SIG-M5 treated with dmso at 0.1 percent for 504 hours (cell line): Measurements from ENCODE around the gene RBMS1.
"Not testable (repeated sequence)": the region's sequence is repeated elsewhere in the genome, so short reads cannot be mapped to it uniquely, and the experiment has no call there.

Source experiments
- DNase-seq: peaks from one replicate; lab custom pipeline; 2025; ENCODE audit not compliant: unreplicated experiment; lab: John Stamatoyannopoulos, UW

RBMS1 gene

DNA sequence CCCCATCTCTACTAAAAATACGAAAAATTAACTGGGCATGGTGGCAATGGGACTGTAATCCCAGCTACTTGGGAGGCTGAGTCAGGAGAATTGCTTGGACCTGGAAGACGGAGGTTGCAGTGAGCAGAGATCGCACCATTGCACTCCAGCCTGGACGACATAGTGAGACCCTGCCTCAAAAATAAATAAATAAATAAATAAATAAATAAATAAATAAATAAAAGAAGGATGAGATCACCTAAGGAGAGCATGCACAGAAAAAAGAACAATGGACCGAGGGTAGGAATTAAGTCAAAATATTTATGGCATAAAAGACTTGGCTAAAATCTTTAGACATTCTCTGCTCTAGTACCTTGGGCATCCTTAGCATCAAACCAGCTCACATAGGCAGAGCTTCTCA, 8.9 kb upstream of the RBMS1 start:
- DNase-seq: no peak

DNA sequence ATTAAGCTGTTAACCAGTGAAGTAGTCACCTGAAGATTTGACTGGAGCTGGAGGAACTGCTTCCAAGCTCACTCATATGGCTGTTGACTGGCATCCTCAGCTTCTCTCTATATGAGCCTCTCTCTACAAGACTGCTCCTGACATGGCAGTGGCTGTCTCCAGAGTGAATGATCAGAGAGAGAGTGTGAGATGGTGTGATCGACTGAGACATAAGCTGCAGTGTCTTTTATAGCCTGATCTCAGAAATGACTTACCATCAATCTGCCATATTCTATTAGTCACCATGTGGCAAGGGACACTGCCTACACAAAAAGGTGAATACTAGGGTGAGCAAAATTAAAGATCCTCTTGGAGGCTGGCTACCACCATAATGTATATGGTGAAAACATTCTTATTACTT, 7.8 kb upstream of the RBMS1 start:
- DNase-seq: no peak

DNA sequence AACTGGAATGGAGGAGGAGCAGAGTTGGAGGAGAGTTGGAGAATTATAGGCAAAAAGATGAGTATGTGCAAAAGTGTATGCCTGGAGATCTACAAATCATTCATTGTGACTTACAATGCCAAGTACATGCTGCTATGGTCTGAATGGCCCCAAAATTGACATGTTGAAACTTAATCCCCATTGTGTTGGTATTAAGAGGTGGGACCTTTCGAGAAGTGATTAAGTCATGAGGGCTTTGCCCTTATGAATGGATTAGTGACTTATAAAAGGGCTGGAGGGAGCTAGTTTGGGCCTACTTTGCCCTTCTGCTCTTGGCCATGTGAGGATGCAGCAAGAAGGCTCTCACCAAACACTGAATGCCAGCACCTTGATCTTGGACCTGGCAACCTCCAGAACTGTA, 6.3 kb upstream of the RBMS1 start:
- no peak for DNase-seq

DNA sequence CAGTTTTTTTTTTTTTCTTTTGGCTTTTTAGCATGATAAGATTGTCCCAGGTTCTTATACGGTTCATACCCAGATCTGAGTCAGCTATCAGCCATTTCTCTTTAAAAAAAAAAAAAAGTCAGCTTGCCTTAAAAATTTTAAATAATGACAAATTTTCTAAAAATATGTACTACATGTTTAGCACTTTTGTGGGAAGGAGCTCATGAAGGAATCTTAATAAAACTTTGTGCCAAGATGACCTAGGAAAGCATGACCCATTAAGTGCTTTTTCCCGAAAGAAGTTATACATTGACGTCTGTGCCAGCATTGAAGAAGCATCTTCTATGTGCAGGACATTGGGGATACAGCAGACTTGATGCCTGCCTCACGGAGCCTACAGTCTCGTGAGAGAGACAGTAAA, 4.5 kb upstream of the RBMS1 start:
- DNase-seq: no peak

DNA sequence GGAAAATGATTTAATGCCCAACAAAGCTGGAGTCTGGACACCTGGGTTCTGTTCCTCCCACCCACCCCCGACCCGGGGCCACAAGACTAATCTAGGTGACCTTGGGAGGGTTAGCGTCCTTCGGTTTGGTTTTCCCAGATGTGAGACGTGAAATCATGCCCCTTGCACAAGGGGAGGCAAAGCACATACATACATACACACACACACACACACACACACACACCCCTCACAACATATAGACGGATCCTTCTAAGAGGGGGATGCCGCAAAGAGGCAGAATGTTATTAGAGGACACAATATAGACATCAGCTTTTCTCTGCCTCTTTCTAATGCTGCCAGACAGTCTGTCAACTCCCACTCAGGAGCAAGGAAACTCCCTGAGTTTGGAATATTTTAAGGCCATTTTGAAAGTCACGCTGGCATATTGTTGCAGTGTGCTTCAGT, 616 bp upstream of the RBMS1 start:
- DNase-seq: no peak

DNA sequence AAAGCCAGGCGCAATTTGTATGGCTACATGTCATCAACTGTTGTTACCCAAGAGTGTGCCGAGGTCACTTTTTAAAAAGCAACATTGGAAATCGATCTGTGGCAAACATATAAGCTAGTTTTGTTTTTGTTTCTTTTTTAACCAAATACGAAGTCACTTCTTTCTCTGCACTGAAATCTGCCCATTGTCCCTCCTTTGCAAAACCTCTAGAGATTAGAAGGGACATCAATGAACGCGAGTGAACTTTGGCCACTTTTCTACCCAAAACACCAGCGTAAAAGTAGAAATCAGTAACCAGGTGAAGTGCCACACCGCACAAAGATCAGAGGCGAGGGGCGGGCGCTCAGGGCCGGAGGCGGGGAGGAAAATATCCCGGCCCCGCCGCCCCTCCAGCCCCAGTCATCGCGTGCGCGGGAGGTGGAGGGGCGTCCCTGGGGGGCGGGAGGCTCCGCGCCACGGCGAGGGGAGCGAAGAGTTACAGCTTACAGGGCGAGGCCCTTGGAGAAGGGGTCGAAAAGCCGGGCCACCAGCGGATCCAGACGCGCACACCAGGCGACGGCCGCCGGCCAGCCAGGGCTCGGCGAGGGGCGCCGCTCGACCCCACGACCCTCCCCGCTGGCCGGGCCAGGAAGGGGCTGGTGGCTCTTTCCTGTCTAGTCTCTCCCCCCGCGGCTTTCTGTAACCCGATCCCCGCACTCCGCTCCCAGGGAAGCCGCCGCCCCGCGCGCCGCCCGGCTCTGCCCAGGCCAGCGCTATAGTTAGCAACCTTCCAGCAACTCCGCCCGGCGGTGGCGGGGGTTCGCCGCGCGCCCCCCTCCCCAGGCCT, 993 bp downstream of the RBMS1 start:
- DNase-seq: no peak

DNA sequence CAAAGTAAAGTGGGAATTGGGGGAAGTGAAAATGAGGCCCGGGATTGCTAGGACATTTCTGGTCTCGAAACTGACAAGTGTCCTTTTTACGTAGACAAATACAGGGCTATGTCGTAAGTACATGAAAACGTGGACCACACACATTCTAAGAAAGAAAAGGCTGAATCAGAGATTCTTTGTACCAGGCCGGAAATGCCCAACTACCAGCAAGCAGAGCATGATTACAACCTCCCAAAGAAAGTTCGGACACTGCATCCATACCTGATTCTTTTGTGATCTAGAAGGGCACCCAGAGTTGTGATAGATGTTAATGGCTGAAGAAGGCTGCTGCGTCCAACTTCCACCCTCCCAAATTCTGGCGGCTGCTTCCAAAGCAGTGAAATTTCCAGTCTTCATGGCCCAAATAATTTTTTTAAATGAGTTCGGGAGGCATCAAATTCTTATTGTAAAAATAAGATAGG, 1.7 kb downstream of the RBMS1 start:
- DNase-seq: peak; percentile 6

DNA sequence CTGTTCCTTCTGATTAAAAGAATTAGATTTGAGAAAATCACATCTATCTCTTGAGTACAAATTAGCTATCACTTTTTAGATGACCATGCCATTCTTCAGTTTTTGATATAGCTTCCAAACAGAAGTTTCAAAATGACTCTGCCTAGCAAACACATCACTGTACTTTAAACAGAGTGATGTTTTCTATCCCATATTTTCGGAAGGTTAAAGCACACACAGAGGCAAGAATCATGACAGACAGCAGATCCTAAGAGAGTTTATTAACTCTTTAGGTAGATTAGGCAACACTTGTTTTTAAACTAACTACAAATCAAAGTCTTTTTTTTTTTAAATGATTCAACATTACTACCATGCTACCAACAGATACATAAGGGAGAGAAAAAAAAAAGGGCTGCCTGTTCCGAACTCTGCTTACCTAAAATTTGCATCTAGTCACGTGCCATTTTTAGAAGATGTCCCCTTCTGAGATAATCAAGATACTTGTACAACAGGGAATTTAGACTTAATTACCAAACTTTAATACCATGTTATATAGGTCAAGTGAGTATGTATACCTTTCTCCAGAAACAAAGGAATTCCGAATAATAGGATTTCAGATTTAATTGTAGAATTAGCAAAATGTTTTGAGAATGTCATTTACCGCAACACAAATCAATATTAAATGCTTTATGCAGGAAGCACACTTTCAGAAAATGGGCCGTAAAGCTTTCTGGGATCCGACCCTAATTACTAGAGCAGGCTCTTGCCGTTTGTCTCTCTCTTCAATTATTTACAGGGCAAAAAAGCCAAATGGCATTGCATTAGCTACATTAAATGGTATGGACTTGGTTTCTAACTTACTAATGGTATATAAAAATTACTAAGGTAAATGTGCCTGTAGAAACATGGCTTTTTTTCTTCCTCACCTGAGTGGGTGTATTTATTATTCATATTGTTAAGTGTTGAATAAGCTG, 2.6 kb downstream of the RBMS1 start:
- DNase-seq: no peak

DNA sequence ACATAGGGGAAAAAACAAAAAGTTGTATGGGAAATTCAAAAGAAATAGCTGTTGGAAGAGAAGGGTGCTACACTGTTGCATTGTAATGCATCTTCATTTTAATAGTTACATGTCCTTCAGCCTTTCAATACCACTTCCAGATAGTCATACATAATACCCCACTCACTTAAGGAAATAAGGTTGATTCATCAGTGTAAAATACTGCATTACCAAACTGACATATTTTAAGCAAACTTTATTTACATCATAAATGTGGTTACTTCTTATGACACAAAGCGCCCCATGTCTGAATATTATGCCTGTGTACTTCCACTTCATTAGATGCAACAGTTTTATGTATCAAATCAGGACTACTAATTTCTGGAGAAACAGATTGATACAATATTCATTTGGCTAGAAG, 4.5 kb downstream of the RBMS1 start:
- no peak for DNase-seq

DNA sequence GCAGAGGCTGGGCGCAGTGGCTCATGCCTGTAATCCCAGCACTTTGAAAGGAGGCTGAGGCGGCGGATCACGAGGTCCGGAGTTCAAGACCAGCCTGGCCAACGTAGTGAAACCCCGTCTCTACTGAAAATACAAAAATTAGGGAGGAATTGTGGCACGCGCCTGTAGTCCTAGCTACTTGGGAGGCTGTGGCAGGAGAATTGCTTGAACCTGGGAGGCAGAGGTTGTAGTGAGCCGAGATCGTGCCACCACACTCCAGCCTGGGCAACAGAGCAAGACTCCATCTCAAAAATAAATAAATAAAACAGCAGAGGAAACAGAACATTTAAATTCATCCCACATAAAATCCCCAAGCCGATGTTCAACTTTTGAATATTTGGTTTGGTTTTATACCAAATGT, 5.3 kb downstream of the RBMS1 start:
- not testable (repeated sequence) for DNase-seq

DNA sequence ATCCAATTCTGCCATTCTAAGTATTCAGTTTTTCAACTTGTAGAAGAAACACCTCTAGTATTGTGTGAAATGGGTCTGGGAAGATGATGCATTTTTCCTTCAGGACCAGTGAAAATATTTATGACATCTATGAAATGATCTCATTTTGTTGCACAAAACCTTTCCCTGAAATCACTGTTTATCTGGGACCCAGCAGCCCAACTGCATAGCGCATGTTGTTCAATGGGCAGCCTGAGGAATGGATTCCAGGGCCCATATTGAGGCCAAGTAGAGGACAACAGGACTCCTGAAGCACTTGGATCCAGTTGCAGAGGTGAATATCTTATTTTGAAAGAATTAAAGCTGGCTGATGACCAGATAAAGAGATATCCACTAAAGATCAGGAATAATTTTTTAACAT, 7.3 kb downstream of the RBMS1 start:
- DNase-seq: no peak

DNA sequence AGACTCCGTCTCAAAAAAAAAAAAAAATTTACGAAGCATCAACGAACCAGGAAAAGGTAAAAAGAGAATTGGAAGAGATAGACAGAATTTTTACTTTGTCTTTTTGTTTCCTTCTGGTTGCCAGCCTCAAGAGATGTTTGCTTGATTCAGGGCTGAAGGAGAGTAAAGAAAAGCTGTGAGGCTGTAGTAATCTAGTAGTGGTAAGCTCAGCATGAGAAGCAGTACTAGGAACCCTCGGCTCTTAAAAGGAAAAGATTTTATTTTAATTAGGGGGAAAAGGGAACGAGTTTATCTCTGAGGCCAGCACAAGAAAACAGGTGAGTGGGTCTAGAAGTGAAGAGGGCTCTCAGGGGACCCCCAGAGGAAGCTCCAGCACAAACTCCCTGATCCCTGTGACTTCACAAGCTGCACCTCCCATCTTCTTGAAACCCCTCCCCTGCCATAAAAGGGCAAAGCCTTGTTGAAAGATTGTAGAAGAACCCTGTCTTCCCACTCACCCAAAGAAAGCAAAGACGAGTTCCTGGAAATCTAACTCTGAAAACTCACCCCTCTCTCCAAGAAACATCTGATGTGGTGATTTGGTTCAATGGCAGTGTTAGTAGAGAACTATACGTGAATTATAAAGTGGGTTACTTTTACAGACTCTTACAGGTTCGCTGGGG, 8.6 kb downstream of the RBMS1 start:
- no peak for DNase-seq

DNA sequence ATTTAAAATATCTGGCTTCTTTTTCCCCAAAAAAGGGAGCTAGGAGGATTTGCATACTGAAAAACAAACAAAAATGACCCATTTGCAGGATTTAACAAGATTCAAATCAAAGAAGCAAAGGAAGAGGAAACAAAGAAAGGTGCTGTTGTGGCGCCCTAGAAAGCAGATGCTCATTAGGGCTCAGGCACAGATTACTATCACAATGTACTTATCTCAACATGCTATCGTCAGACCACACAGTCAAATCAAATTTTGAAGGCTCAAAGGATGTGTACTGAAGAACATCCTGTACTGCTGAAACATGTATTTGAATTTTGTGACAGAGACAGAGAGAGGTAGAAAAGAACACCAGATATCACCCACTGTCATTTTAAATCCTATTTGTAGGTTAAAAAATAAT, 10.9 kb downstream of the RBMS1 start:
- DNase-seq: no peak

DNA sequence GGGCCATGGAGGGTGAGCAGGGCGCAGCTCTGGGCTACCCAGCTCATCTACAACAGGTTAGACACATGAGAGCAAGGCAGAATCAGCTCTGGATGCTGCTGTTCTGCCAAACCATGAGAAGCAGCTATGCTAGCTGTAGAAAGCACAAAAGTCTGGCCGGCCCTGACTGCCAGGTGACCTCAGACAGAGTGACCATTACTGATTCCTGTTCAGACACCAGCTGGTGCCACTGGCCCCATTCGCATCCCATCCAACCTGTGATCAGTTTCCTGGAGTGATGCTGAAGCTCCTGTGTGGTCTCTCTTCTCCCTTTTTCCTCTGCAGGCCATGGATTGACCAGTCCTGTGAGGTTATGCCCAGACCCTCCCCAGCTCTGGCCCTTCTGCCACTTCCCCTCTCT, 14.3 kb downstream of the RBMS1 start:
- DNase-seq: no peak

DNA sequence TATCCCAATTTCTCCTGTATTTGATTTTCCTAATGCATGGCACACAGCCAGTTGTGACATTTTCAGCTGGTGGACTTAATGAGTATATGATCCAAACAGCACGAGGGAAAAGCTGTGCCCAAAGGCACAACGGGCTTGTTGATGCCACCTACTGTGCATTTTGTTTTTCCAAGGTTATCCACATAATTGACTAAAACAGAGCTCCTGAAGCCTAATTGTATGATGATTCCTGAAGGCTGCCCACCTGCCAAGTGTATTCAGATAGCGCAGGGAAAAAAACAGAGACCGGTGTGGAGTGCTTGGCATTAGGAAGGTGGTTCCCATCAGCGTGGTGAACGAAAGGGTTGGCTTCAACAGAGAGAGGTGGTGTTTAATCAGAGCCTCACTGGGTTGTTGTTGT, 14.9 kb downstream of the RBMS1 start:
- no peak for DNase-seq

DNA sequence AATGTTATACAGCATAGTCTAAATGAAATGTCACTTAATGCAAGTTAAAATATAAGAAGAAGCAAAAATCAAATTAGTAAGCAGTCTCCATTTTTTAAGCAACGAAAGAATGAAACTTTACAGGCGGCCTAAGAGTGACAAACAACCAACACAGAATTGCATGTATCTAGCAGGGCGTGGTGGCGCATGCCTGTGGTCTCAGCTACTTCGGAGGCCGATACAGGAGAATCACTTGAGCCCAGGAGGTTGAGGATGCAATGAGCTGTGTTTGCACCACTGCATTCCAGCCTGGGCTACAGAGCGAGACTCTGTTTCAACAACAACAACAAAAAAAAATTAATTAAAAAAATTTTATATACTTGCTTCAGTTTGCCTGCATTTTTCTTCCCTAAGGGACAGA, 16.6 kb downstream of the RBMS1 start:
- DNase-seq: no peak

DNA sequence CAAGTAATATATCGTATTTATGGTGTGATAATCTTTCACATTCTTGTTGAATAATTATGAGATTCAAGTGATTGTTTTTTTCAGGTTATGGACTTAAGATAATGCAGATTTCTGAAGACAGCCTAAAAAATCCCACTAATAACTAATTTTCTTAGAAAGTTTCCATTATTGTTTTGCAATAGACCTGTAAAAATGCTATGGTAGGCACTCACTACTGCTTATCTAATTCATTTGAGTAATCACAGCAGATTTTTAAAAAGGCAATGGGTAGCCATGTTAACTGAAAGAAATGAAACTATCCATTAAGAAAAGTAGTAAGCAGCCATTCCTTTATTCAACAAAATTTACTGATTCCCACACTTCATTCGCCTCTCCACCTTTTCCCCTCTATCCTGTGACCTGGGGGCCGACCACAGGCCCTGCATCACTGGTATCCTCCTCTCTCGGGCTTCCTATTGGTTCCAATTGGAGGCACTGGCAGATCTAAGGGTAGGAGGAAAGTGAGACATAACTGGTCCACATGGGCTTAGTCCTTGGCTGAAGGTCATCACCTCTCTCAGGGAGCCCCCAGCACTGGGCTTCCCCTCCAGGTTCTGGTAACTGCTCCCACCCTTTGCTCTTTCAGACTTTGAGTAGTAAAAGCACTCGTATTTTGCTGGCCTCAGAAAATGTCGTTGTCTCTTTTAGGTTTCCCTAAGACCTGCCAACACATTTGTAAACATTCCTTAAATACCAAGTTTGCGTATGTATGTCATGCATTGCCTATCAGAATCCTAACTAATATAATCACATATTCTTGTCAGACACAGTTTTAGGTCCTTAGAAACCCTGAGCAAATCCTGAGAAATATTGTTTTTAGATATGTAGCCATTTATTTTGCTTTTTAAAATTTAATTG, 18.5 kb downstream of the RBMS1 start:
- DNase-seq: no peak

DNA sequence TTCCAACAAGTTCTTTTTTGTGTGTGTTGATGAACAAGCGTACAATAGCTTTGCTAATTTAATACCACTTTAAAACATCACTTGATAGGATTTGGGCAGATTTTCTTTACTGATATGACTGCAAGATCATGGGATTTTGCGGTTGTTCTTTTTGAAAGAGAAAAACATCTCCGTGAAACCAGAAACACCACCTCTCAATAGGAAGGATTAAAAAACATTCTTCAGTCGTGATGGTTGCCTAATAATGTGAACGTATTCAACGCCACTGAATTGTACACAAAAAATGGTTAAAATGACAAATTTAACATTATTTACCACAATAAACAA, 19.3 kb downstream of the RBMS1 start:
- DNase-seq: no peak

DNA sequence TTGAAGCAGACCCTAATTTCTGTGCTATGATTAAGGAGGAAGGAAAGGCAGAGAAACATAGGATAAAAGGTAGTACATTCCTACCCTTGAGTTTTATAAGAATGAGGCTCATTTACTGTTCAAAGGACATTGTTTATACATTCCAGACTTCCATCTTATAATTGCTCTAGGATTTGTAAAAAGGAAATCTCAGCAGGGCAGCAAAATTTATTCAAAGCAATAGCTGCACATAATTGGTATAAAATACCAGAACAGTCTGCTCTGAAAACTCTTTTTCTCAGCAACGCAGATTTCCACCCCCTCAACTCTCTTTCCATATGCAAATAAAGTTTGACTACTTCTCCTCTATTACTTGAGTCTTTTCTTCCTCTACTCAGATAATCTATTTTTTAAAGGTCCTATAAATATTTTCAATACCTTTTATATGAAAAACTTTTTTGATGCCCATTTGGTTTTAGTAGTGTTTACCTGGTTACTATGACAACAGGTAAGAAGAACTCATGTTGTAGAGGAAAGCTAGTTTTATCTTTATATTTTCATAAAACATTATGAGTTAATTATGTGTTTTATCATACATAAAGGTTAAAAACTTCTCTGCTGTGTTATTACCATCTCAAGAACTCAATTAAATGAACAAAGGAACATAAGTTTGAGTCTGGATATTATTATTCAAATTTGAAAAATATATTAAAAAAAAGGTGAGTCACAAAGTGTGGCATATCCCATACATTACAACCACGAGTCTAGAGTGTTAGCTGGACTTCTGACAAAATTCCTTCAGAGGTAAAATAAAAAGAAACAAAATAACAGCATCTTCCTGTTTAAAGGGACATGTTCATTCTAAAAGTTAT, 19.9 kb downstream of the RBMS1 start:
- no peak for DNase-seq

DNA sequence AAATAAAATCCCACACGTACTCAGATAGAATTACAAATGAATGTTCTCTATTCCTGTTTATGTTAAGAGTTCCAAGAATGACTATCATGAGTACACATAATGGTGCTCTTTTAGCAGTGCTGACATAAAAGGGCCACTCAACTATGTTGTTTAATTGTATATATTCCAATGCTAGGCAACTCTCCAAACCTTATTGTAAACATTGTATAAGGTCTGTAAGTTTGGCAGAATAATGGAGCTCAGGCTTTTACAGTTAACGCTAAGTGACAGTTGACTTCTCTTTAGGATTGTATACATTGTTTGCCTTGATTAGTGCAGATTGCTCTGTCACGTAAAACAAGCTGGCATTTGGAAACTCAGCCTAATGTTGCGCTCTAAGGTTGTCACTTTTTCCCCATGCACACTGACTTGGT, 20.8 kb downstream of the RBMS1 start:
- DNase-seq: no peak
